HG03565 (cell line): Measurements from ENCODE around the gene SYNDIG1.
"Not testable (repeated sequence)": the region's sequence is repeated elsewhere in the genome, so short reads cannot be mapped to it uniquely, and the experiment has no call there.

Experiments
- ATAC-seq: cut with Tn5 transposase; IDR thresholded peaks from one replicate; pipeline ENCODE4 v1.9.1; 2021; ENCODE audit warnings: mild to moderate bottlenecking, moderate library complexity; ENCODE audit not compliant: unreplicated experiment

The SYNDIG1 gene

DNA sequence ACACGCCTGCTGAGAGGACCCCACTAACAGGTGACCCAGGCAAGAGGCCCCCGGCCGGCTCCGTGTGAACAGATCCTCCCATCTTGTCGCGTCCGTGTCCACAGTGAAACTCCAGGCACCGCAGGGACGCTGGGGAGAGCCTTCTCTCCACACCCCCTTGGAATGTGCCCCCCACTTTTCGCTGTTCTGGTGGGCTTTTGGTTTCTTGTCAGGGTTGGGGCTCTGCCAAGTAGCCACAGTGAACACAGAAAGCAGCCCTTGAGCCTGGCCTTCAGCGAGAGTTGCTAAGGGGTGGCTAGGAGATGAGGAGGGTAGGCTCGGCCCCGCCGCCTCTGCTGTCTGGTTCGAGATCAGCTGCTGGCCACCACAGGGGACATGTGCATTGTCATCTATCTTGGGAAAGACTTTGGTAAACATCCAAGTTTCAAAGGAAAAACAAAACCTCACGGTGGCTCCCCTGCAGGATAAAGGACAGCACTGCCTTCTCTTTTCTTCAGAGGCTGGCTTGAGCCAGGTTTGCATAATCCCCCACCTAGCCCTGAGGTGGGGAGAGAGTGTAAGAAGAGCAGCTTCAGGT is 22.7 kb downstream of the SYNDIG1 start:
- no peak for ATAC-seq

DNA sequence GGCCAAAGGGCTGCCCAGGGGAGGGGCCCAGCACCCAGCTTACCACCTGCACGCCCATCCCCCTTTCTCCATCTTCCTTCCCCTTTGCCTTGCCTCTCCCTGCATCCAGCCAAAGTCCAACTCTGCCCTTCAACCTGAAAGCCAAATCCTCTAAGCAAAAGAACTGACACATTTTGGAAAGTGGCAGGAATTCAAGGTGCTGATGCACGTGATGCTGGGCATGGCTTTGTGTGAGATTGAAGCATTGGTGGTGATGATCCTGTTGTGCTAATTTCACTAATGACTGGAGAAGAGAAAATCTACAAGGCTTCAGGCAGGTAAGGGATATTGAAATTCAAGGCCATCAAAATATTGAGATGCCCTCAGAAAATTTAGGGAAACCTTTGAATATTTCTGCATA is 23.3 kb downstream of the SYNDIG1 start:
- ATAC-seq, result no peak

DNA sequence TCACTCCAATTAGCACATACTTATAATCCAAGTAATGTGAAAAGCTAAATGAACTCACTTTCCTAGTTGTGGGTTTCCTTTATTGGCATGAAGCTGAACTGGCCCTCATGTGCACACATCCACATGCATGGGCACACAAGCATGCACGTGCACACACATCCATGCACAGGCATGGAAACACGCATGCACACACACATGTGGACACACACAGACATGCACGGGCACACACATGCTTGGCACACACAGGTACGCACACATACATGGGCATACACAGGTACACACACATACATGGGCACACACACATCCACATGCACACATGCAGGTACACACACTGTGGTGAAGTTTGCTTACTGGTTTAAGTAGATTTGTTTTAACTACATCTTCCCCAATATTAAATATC is 23.8 kb downstream of the SYNDIG1 start:
- no peak for ATAC-seq

DNA sequence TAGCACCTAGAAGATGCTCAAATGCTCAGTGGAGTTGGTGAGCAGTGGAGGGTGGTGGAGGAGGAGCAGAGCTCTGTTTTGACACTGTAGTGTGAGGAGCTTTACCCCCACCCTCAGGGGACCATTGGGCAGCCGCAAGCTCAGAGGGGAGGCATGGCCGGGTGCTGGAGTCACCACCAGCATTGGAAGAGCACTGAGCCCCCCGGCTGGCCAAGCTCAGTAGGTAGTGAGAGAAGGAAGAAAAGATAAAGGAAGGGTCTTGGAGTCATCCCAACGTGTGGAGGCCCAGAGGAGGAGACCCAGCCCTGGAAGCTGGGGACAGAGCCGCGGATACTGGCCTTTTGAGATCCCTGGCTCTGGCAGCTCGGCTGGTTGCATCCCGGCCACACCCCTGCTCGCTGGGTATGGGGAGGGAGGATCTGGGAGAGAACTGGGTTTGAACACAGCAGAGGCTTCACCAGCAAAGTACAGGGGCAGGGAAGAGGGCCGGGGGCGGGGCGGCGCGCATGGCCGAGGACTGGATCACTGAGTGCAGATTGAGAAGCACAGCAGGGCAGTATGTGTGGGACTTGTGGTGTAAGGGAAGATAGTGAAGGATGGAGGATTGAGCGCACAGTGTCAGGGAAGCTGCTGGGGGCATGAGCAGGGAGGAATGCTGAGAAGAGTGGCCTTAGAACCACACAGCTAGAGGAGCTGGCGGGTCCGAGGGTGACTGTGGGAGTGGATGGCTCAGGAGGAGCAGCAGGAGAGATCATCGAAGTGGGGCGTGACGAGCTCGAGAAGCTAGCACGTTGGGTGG is 24.4 kb downstream of the SYNDIG1 start:
- no peak for ATAC-seq

DNA sequence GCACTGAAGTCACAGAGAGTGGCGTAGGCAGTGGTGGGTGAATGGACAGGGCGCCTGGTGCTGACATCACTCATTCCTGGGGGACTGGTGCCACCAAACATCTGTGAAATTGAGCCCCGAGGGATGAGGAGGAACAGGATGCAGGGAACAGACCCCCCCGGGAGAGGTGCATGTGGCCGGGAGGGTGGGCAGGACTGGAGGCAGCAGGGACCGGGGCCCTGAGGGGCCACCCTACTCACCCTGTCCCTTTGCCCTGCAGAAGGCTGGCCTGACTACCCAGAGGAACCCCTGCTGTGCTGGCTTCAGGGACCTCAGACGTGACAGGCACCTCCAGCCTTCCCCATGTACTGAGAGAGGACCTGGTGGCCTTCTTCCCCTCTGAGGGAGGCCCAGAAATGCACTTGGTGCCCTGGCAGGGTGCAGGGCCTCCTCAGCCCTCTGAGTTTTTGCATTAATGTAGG is 25.1 kb downstream of the SYNDIG1 start:
- no peak for ATAC-seq

DNA sequence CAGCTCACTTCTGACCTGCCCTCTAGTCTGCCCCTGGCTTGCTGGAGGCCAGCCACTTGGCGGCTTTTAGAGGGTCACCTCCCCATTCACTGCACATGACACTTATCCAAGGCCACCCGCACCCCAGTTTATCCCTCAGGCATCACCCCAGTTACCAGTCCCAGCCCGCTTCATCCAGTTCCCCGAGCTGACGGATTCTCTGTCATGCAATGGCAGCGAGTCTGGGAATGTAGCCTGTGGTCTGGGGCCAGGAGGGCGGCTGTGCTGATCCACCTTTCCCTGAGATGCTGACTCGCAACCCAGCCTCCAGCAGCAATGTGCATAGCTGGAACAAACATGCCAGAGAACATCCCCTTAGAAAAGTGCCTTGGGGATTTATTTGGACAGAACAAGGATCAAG is 25.8 kb downstream of the SYNDIG1 start:
- no peak for ATAC-seq

DNA sequence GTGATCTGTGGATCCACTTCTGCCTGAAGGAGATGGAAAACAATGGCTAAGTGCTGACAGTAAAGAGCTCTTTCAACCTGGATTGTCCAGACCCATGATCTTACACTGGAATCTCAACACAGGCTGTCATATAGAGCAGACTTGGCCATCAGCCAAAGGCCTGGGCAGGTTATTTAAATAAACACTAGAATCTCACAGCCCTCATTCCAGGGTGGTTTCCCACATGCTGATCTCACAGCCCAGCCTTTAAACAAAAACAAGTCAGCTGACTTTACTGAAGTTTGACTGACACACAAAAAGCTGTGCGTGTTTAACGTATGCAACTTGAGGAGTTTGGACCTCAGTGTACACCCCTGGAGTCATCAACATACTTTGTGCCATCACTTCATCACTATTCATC is 28.4 kb downstream of the SYNDIG1 start:
- no peak for ATAC-seq

DNA sequence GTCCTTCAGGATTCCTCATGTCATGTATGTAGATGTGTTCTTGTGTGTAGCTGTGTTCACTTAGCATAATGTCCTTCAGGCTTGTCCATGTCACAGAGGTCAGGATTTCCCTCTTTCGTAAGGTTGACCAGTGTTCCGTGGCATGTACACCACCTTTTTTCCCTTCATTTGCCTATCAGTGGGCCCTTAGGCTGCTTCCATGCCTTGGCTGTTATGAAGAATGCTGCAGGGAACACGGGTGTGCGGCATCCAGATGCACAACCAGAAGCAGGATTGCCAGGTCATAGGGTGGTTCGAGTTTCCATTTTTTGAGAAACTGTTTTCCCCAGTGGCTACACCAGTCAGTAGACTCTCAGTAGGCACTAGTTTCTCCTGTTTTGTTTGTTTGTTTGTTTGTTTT is 29.2 kb downstream of the SYNDIG1 start:
- ATAC-seq, result no peak

DNA sequence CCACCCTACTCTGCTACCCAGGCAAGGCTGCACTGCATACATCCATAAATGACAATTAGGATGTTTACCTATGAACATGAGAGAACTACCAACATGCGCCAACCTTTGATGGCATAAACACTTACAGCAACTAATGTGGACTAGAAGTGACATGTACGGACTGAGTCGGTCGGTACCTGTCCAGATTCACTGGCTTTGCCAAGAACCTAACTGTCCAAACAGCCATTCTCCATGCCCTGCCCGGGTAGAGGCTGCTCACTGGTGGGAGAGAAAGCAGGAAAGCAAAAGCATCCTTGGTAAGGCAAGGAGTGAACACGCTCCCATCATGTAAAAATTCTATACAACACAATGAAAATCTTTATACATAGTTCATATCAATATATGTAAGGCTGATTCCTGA is 30.0 kb downstream of the SYNDIG1 start:
- ATAC-seq, result no peak

DNA sequence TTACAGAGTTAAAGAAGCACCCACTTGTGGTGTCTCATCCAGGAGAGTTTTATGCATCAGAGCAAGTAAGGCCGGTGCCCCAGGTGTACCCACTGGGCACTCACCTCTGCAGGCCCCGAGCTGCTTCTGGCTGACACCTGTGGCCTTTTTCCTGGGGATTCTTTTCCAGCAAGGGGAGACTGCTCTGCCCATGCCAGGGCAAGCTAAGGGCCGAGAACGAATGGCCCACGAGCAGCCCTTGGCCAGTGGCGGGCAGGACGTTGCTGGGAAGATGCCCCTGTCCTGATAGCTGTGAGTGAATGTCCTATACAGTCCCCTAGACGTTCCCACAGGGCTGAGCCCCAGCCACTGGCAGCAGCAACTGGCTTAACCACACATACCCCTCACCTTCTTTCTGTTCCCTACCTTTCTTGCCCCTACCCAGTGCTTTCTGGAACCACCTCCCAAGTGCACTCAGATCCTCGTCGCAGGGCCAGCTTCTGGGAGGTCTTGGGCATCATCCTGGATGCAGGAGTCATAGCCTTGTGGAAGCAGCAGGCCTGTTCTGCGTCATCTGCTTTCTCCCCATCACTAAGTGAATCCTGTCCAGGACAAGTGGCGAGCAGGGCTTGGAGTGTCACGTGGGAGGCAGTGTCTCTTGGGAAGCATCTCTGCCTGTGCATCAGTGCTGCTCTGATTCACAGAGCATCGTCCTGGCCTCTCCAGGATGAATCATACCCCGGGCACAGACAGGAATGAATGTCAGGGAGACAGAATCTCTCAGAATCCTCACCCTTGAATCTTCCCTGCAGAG is 32.5 kb downstream of the SYNDIG1 start:
- ATAC-seq, result no peak

DNA sequence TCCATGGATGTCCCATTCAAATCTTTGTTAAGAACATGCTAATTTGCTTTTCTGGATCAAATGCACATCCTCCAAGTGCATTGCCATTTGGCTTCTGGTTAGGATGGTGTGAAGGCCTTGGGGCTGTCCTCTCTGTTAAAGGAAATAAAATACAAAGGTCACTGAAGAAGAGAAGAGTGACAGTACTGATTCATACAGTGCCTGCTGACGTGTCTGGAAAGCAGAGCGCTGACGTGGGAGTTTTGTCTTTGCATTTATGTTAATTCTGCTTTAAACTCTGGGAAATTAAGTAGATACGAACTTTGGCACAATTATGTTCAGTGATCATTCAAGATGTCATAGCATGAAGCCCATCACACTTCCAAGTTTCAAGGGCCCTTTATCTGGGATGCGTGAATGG is 33.2 kb downstream of the SYNDIG1 start:
- ATAC-seq, result no peak

DNA sequence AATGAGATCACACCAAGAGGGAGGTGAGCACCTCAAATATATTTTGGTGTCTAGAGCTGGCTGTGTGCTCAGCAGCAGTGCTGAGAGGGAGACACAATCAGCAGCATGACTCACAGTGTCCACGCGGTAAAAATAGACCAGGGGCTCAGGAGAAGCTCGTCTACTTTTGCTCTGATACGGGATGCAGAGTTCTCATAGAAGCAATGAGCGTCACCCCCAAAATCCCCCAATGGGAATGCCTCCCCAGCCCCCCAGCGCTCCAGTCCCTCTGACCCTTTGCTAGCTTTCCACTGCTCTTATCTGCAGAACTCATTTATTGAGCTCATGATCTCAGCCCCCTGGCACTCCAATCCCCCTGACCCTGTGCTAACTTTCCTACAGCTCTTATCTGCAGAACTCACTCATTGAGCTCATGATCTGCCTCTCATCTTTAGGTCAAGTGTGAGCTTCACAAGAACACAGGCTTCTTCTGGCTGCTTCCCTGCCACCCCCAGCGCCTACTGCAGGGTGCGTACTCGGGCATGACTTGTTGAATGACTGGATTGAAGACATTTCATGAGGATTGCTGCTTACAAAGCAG is 34.0 kb downstream of the SYNDIG1 start:
- no peak for ATAC-seq

DNA sequence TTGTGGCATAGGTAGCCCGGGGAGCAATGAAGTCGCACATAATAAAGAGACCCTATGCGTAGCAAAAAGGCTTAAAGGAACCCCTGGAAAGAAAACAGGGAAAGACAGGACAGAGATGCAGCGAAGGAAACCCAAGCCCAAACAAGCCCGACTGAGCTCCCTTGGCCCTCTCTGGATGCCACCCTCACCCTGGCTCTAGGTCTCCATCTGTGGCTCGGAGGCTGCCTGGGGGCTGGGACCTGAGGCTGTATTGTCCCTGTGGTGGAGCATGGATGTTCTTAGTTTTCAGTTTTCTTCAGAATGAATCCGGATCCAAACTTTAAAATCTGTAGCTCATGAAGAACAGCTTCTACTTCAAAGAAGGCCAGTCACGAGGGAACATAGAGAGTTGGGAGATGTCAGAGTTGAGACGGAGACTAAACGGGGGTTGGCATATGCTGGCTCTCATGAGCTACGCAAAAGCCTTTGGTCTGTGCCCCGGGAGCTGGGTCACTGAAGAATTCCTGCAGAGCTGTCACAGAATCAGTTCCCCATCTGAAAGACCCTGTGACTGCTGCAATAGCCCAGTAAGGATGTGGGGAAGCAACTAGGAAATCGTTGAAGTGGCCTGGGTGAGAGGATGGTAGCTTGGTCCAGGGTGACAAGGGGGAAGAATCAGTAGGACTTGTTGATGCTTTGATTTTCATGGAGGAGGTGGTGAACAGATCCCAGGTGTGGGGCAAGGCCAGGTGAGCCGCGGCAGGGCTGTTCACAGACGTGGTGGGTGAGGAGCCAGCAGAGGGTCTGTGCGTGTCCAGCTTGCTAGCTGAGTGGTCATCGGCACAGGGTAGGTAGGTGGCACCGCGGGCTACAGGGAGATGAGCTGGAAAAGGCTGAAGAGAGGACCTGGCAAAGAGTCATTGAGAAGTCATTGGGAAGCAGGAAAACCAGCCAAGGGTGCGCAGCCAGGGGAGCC is 35.2 kb downstream of the SYNDIG1 start:
- no peak for ATAC-seq

DNA sequence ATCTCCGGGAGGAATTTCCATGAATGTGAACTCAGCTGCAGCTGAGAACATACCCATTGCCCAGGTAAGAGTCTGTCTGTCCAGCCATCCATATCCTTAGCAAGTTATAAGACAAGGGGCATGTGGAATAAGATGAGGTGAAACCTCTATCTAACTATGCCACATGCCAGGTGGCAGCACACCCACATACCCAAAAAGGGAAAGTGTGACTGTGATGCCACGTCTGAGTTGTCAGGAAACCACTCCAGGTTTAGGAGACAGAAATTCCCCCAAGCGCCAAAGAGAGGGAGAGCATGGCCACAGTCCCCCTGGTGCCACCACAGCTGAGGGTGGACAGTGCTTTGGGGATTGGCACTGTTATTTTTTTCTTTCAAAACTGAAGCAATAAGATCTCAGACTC is 36.7 kb downstream of the SYNDIG1 start:
- ATAC-seq, result no peak

DNA sequence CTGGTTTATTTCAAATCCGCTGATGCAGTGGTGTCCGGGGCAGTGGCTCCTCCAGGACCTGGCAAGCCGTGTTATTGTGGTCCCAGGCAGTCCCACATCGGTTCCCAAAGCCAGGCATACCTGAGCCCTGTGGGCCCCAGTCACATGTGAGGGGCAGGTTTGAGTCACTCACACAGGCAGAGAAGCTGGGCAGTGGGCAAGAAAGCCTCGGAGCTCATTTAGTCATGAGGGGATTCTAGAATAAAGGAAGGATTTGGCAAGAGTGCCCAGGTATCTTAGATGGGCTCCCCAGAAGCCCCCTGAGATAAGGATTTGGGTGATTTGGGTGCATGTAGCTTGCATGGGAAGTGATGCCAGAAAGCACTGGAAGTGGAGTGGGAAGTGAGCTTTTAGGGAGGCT is 37.3 kb downstream of the SYNDIG1 start:
- ATAC-seq, result no peak

DNA sequence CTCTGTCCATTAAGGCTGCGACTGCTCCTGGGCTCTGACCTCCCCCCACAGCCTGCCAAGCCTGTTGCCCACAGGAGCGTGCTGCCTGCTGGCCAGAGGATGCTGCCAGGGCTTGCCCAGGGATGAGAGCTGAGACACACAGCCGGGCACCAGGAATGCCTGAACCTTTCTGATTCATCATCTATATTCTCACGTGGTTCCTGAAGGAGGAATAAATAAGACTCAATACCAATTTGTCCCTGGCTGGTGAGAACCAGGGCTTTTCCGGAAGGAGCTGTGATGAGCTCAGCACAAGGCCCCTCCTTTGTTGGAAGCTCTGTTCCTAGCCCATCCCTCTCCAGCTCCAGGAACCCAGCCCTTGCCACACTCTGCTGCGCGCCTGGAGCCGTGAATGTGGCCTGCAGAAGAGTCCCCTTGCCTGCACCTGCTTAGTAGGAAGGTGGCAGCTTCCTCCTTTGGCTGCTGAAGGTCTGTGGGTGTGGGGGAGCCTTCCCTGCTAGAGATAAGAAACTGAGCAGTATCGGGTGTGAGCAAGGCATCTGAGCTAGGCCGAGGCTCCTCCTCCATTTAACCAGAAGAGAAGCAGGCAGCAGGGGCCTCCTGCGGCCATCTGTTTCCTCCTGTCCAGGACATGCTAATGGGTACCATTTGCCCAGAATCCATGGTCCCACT is 37.9 kb downstream of the SYNDIG1 start:
- no peak for ATAC-seq

DNA sequence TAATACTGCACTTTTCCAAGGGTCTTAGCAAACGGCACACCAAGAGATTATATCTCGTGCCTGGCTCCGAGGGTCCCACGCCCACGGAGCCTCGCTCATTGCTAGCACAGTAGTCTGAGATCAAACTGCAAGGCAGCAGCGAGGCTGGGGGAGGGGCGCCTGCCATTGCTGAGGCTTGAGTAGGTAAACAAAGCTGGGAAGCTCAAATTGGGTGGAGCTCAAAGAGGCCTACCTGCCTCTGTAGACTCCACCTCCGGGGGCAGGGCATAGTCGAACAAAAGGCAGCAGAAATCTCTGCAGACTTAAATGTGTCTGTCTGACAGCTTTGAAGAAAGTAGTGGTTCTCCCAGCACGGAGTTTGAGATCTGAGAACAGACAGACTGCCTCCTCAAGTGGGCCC is 43.0 kb downstream of the SYNDIG1 start:
- ATAC-seq, result not testable (repeated sequence)

DNA sequence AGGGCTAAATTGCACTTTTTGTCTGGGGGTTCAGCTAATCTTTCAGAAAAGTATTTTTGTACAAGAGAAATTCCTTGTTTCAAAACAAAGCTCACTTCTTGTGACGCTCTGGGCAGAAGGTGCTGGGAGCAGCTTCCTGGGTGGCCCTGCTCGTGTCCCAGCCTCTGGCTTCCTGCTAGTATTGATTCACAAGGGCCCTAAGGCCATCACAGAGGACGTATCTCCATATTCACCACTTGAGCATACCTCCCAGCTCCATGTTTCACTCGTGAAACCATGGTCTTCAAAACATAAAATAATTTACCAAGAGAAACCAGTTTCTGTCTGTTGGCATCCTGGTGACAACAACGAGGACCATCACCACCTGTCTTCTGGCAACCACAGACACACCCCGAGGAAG is 49.1 kb downstream of the SYNDIG1 start:
- ATAC-seq, result no peak

DNA sequence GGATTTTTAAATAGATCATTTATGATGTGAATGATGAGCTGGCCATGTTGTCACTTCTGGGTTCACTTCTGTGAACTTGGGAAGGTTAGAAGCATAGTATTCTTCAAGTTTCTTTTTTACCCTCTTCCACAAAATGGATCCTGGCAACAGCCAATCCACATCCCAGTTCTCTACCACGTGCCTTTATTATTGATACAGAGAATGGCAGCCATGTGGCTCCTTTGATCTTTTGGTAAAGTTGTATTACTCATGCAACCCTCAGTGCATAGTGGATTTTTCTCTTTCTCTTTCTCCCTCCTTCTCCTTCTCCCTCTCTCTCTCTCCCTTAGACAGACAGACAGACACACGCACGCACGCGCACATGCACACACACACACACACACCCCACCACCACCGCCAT is 50.0 kb downstream of the SYNDIG1 start:
- ATAC-seq, result no peak

DNA sequence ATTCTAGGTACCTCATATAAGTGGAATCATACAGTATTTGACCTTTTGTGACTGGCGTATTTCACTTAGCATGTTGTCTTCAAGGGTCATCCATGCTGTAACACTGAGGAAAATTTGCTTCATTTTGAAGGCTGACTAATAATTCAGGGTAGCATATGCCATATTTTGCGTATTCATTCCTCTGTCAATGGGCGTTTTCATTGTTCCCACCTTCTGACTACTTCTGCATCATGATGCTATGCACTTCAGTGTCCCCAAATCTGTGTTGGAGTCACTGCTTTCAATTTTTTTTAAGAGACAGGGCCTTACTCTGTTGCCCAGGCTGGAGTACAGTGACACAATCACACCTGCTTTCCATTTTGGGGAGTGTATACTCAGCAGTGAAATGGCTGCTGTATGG is 51.6 kb downstream of the SYNDIG1 start:
- no peak for ATAC-seq
